HepG2 (cell line): ENCODE data around the gene MACROH2A1. TPM values are rescaled to one million over a fixed set of nuclear protein-coding genes. Genes with fewer than 3 reads are reported as not detected.

Source experiments
- ATAC-seq: fragments of 200-7000 bp; cut with Tn5 transposase; 3 replicates; pipeline ENCODE4 v1.9.1; 2020; ENCODE audit warnings: mild to moderate bottlenecking, moderate library complexity
- BruUV-seq: library from RNA; stranded (reverse); fragments of 400-500 nt; replicated peaks from 2 replicates; lab custom pipeline; 2021; lab: Mats Ljungman, UMichigan
- CTCF ChIA-PET: fragments of 300-600 bp; formaldehyde crosslinking; extraction: SDS; loops from one replicate; lab custom pipeline; 2021; ENCODE audit warnings: low total read pairs, inconsistent platforms, low intra/inter-chr PET ratio; lab: Yijun Ruan, JAX
- POLR2A ChIA-PET: fragments of 350-600 bp; sonication (Branson Sonifier 250); formaldehyde crosslinking; loops from one replicate; lab custom pipeline; 2020; ENCODE audit warnings: antibody characterized with exemption, inconsistent platforms; lab: Yijun Ruan, JAX
- DNase-seq: peaks from one replicate; pipeline ENCODE4 v3.0.0-alpha.2; 2015; ENCODE audit warnings: low spot score
- FAIRE-seq: peaks from 3 replicates; lab custom pipeline; 2011; peaks lifted over from hg19 to GRCh38; lab: Jason Lieb, UNC
- H2AFZ ChIP-seq: one replicate; pipeline ENCODE4 v1.6.1; 2011; ENCODE audit warnings: low read length, inconsistent platforms
- H3K27ac ChIP-seq: fragments of 300-600 bp; 3 replicates; pipeline ENCODE4 v1.8.0; 2011; ENCODE audit warnings: mixed run types, mild to moderate bottlenecking, mixed read lengths, low read length, inconsistent platforms; ENCODE audit not compliant: insufficient read depth; ENCODE audit errors: extremely low read length
- H3K27me3 ChIP-seq, 2 experiments: fragments of 200-600 bp in 1 of 2; 2 replicates in 1 of 2; 3 replicates in 1 of 2; pipeline versions ENCODE4 v1.6.0 to v1.8.0; 2011; ENCODE audit warnings: low read length in 2 of 2, mild to moderate bottlenecking in 2 of 2, moderate library complexity in 2 of 2, inconsistent platforms in 1 of 2; ENCODE audit not compliant: insufficient read depth in 2 of 2, control insufficient read depth in 1 of 2
- H3K36me3 ChIP-seq, 2 experiments: fragments of 200-600 bp in 1 of 2; replicated peaks in 1 of 2; 2 replicates in 1 of 2; 3 replicates in 1 of 2; pipeline versions ENCODE4 v1.5.1 to v1.8.0; 2011; ENCODE audit warnings: low read length in 2 of 2, inconsistent platforms in 1 of 2; ENCODE audit not compliant: insufficient read depth in 2 of 2, control insufficient read depth in 1 of 2
- H3K4me1 ChIP-seq: 2 replicates; pipeline ENCODE4 v1.5.1; 2012; ENCODE audit warnings: low read length, inconsistent platforms; ENCODE audit not compliant: insufficient read depth
- H3K4me2 ChIP-seq: 2 replicates; pipeline ENCODE4 v1.6.0; 2011; ENCODE audit warnings: low read depth, low read length, inconsistent platforms
- H3K4me3 ChIP-seq, 3 experiments: fragments of 200-600 bp in 1 of 3; sonication (generic), shearing (Covaris generic) in 1 of 3; replicated peaks in 1 of 3; 2 replicates each; pipeline ENCODE4 v1.5.1; 2011 to 2016; ENCODE audit warnings: low read length in 3 of 3, inconsistent platforms in 2 of 3, low read depth in 2 of 3, mild to moderate bottlenecking in 2 of 3, control low read depth in 1 of 3, mixed read lengths in 1 of 3; ENCODE audit not compliant: insufficient read depth in 1 of 3
- H3K79me2 ChIP-seq: one replicate; pipeline ENCODE4 v1.6.1; 2011; ENCODE audit warnings: low read length, inconsistent platforms; ENCODE audit not compliant: insufficient read depth
- H3K9ac ChIP-seq: 2 replicates; pipeline ENCODE4 v1.6.0; 2011; ENCODE audit warnings: mild to moderate bottlenecking, low read depth, low read length, inconsistent platforms; ENCODE audit not compliant: insufficient read depth
- H3K9me3 ChIP-seq: 2 replicates; pipeline ENCODE4 v1.5.1; 2012; ENCODE audit warnings: mild to moderate bottlenecking, low read length
- H4K20me1 ChIP-seq: 2 replicates; pipeline ENCODE4 v1.6.0; 2011; ENCODE audit warnings: inconsistent platforms, mild to moderate bottlenecking, low read length, moderate library complexity; ENCODE audit not compliant: insufficient read depth
- ATM ChIP-seq: fragments of 450-650 bp; IDR thresholded peaks from 2 replicates; pipeline ENCODE4 v1.7.1; 2017; ENCODE audit warnings: mild to moderate bottlenecking, borderline replicate concordance
- CTCF ChIP-seq: sonication (generic); formaldehyde crosslinking; IDR thresholded peaks from 2 replicates; pipeline ENCODE4 v1.5.0; 2020; ENCODE audit warnings: mild to moderate bottlenecking, missing genetic modification reagents, moderate library complexity
- FOXC1 ChIP-seq: sonication (generic); formaldehyde crosslinking; IDR thresholded peaks from 2 replicates; pipeline ENCODE4 v1.8.0; 2022; ENCODE audit warnings: mild to moderate bottlenecking, missing genetic modification reagents, borderline replicate concordance
- KLF16 ChIP-seq, 2 experiments: sonication (generic) in 1 of 2; formaldehyde crosslinking in 1 of 2; IDR thresholded peaks; 2 replicates each; pipeline versions ENCODE4 v1.6.1 to v1.8.0; 2016 to 2023; ENCODE audit warnings: missing genetic modification reagents in 2 of 2, missing compliant biosample characterization in 1 of 2
- SMC3 ChIP-seq: IDR thresholded peaks from 2 replicates; pipeline ENCODE4 v1.6.1; 2011; ENCODE audit warnings: low read length, improper control_type of control experiment
- SSRP1 ChIP-seq: IDR thresholded peaks from 2 replicates; pipeline ENCODE4 v1.6.1; 2016; ENCODE audit warnings: control low read depth
- STAG1 ChIP-seq: sonication (generic); formaldehyde crosslinking; IDR thresholded peaks from 2 replicates; pipeline ENCODE4 v1.4.0; 2020; ENCODE audit warnings: missing genetic modification reagents
- TAF1 ChIP-seq: sonication (generic); formaldehyde crosslinking; IDR thresholded peaks from 2 replicates; pipeline ENCODE4 v1.4.0; 2020; ENCODE audit warnings: missing genetic modification reagents
- ZNF274 ChIP-seq: sonication (generic); formaldehyde crosslinking; IDR thresholded peaks from 2 replicates; pipeline ENCODE4 v1.5.1; 2020; ENCODE audit warnings: mild to moderate bottlenecking, missing genetic modification reagents
- ZNF329 ChIP-seq: sonication (generic); formaldehyde crosslinking; IDR thresholded peaks from 2 replicates; pipeline ENCODE4 v1.9.0; 2021; ENCODE audit warnings: low read depth, mild to moderate bottlenecking, missing genetic modification reagents
- WGBS: methylation state at CpG from one replicate; pipeline ENCODE4 v1.1.6; 2017; ENCODE audit warnings: low lambda C conversion rate; 5-methylcytosine and 5-hydroxymethylcytosine counted together
- in situ Hi-C: cut with HindIII; loops from 2 replicates; pipeline ENCODE4 v1.10.0; 2017; ENCODE audit warnings: low pct_unique_long_range_greater_than_20kb; ENCODE audit not compliant: extremely low pct_ligation_motif_present
- intact Hi-C: fragments of 100-400 bp; cut with micrococcal nuclease; formaldehyde crosslinking; loops from one replicate; pipeline ENCODE4 v1.10.0; 2022; ENCODE audit not compliant: unreplicated experiment
- polyA plus RNA-seq, 8 experiments: library from polyadenylated mRNA; depleted of rRNA in 3 of 8; stranded (reverse) in 7 of 8; unstranded in 1 of 8; fragments of >200 nt; fragmentation: Illumina TruSeq in 4 of 8; extraction: Trizol in 4 of 8; gene quantifications; 2 replicates each; pipeline versions ENCODE4 v1.2.1 to v1.2.3, GENCODE V29; 2011 to 2016; ENCODE audit warnings: low read depth in 4 of 8, missing spikeins in 1 of 8, mixed read lengths in 1 of 8; ENCODE audit not compliant: insufficient read depth in 1 of 8
- total RNA-seq, 5 experiments: library from RNA; depleted of rRNA; stranded (reverse); fragments of >200 nt; fragmentation: Illumina TruSeq; extraction: Trizol; gene quantifications; 2 replicates each; pipeline ENCODE4 v1.2.3, GENCODE V29; 2016; ENCODE audit warnings: low read depth in 1 of 5

Gene MACROH2A1
- total and polyA plus RNA-seq, 2 of the 13 experiments (the other 11 are each of a cell fraction or from before 2014, with no cell fraction given) = 69.1 to 158 TPM

- H3K79me2 ChIP-seq = no peaks in the 10 kb centered on the region
- H2AFZ ChIP-seq = no peak overlapping the region
- TF ChIP-seq FOXC1 (CRISPR knock-in tag) = no peak
- TF ChIP-seq CTCF (CRISPR knock-in tag) = peak; percentile 74
- TF ChIP-seq STAG1 (CRISPR knock-in tag) = peak; percentile 74
- no peak for TF ChIP-seq KLF16 (CRISPR knock-in tag; IDR thresholded peaks at IDR 0.05)
- peak; percentile 15; the same call in 1 of the 2 replicates for TF ChIP-seq SMC3
- no peak for TF ChIP-seq ZNF329 (CRISPR knock-in tag)
- TF ChIP-seq ZNF274 (CRISPR knock-in tag) = no peak
- no peak for TF ChIP-seq SSRP1 (CRISPR knock-in tag)
- no peak for TF ChIP-seq TAF1
- no peak for TF ChIP-seq ATM
- intact Hi-C loops (loop anchor here (10.0 kb wide), 1 partner anchor 115 kb away; no protein-coding TSS in a partner anchor), in situ Hi-C loops (no loop called here)
- POLR2A ChIA-PET = no interaction called here
- ATAC-seq = peak; percentile 54
- WGBS = 89% methylated on average over 7 of the region's 8 CpGs
- CTCF ChIA-PET = interaction anchor here (1.1 to 1.4 kb wide), 3 partner anchors 11 to 106 kb away, joined by 3 to 7 read pairs (median 4); no protein-coding TSS in a partner anchor
- BruUV-seq = no TSS peak
- H3K4me3 ChIP-seq = no peak overlapping the region
- H4K20me1 ChIP-seq = no peaks in the 10 kb centered on the region
- no peak for FAIRE-seq
- no peak for DNase-seq
- no peak overlapping the region for H3K4me2 ChIP-seq
- H3K27ac ChIP-seq = no peak overlapping the region
- no peak overlapping the region for H3K9ac ChIP-seq
- no peaks in the 10 kb centered on the region for H3K9me3 ChIP-seq
- no peaks in the 10 kb centered on the region for H3K27me3 ChIP-seq
- H3K36me3 ChIP-seq = no peaks in the 10 kb centered on the region
- peaks cover 47% of the 10 kb centered on the region for H3K4me1 ChIP-seq
Measured at GRCh38 chr5:135319928-135320606, 79.0 kb downstream of the MACROH2A1 start.
